ENCODE measurements around the gene CRADD. TPM values are rescaled to one million over a fixed set of nuclear protein-coding genes. Genes with fewer than 3 reads are reported as not detected.

Gene CRADD
- total RNA-seq, 4 donors from 2014 or later = 51.0 to 86.3 (median 56.6) TPM

- Histone ChIP-seq H3K4me3 (no peak overlapping the region), H3K27ac (peak overlapping the region in 1 of 4 donors; percentile 67), H3K9me3 (no peaks in the 10 kb centered on the region), H3K27me3 (no peaks in the 10 kb centered on the region), H3K36me3 (peaks cover 0 to 15% (median 0%) of the 10 kb centered on the region in 3 donors), H3K4me1 (peaks cover 0 to 14% (median 4%) of the 10 kb centered on the region in 4 donors)
- TF ChIP-seq POLR2A (IDR thresholded peaks at IDR 0.05) (no peak), CTCF (IDR thresholded peaks at IDR 0.05) (no peak), EP300 (IDR thresholded peaks at IDR 0.05) (no peak)
- DNase-seq (ENCODE audit: low spot score in 2 of 2) = no peak
- WGBS, 2 donors = 72 to 76% methylated on average over 5 of the region's 5 CpGs
Observed at GRCh38 chr12:93857279-93857938, 180.2 kb downstream of the CRADD start.

- H3K36me3 ChIP-seq = peaks cover 0 to 15% (median 0%) of the 10 kb centered on the region in 3 donors
- DNase-seq (ENCODE audit: low spot score in 2 of 2) = peak in 1 of 2 donors; percentile 12
- no peaks in the 10 kb centered on the region for H3K27me3 ChIP-seq
- H3K27ac ChIP-seq = peak overlapping the region in 1 of 4 donors; percentile 67
- H3K4me1 ChIP-seq = peaks cover 0 to 14% (median 4%) of the 10 kb centered on the region in 4 donors
- WGBS, 2 donors = 47 to 48% methylated on average over 2 of the region's 2 CpGs
- H3K9me3 ChIP-seq = no peaks in the 10 kb centered on the region
- TF ChIP-seq EP300 (IDR thresholded peaks at IDR 0.05) (no peak), CTCF (IDR thresholded peaks at IDR 0.05) (no peak), POLR2A (IDR thresholded peaks at IDR 0.05) (no peak)
- no peak overlapping the region for H3K4me3 ChIP-seq
Observed at GRCh38 chr12:93857991-93858447, 180.8 kb downstream of the CRADD start.

GRCh38 chr12:93860668-93861373 is 183.6 kb downstream of the CRADD start:
- DNase-seq (ENCODE audit: low spot score in 2 of 2) = peak in 1 of 2 donors; percentile 2
- Histone ChIP-seq H3K4me1 (peaks cover 0 to 14% (median 4%) of the 10 kb centered on the region in 4 donors), H3K27me3 (no peaks in the 10 kb centered on the region), H3K9me3 (peaks cover 0 to 20% (median 6%) of the 10 kb centered on the region in 4 donors), H3K36me3 (peaks cover 0 to 29% (median 0%) of the 10 kb centered on the region in 3 donors), H3K4me3 (no peak overlapping the region), H3K27ac (no peak overlapping the region)
- 61 to 68% methylated on average over 7 of the region's 7 CpGs for WGBS, 2 donors
- TF ChIP-seq EP300 (IDR thresholded peaks at IDR 0.05) (no peak), CTCF (IDR thresholded peaks at IDR 0.05) (no peak), POLR2A (IDR thresholded peaks at IDR 0.05) (no peak)

- no peak overlapping the region for H3K27ac ChIP-seq
- 94 to 96% methylated on average over 1 of the region's 1 CpG for WGBS, 2 donors
- peak in 1 of 2 donors; percentile 2 for DNase-seq (ENCODE audit: low spot score in 2 of 2)
Observed at GRCh38 chr12:93862424-93862823, 185.2 kb downstream of the CRADD start.

More at GRCh38 chr12:93862424-93862823, 185.2 kb downstream of the CRADD start:
- Histone ChIP-seq H3K4me1 (peaks cover 0 to 14% (median 2%) of the 10 kb centered on the region in 4 donors), H3K27me3 (no peaks in the 10 kb centered on the region), H3K4me3 (no peak overlapping the region), H3K9me3 (peaks cover 0 to 33% (median 12%) of the 10 kb centered on the region in 4 donors), H3K36me3 (peaks cover 0 to 34% (median 0%) of the 10 kb centered on the region in 3 donors)
- TF ChIP-seq POLR2A (IDR thresholded peaks at IDR 0.05) (no peak), EP300 (IDR thresholded peaks at IDR 0.05) (no peak), CTCF (IDR thresholded peaks at IDR 0.05) (no peak)
